H1 (cell line): ENCODE measurements around the gene CCNH.

Experiments
- BCL11A ChIP-seq, 2 experiments: IDR thresholded peaks; one replicate each; pipeline ENCODE4 v1.6.1; 2011; ENCODE audit warnings: low read depth in 2 of 2, low read length in 2 of 2, mild to moderate bottlenecking in 2 of 2
- BRCA1 ChIP-seq: IDR thresholded peaks from 2 replicates; pipeline ENCODE4 v1.6.1; 2012; ENCODE audit warnings: low read depth, low read length, improper control_type of control experiment
- CHD2 ChIP-seq: IDR thresholded peaks from 2 replicates; pipeline ENCODE4 v1.6.1; 2012; ENCODE audit warnings: low read length, improper control_type of control experiment
- EZH2 ChIP-seq: fragments of 200-600 bp; sonication (generic); IDR thresholded peaks from 2 replicates; pipeline ENCODE4 v1.7.1; 2012; ENCODE audit warnings: low read depth, mild to moderate bottlenecking, moderate library complexity, low read length, inconsistent platforms; ENCODE audit not compliant: severe bottlenecking
- HDAC6 ChIP-seq: IDR thresholded peaks from one replicate; pipeline ENCODE4 v1.7.1; 2012; ENCODE audit warnings: low read depth, mild to moderate bottlenecking, inconsistent platforms, low read length, moderate library complexity
- JUN ChIP-seq: IDR thresholded peaks from 2 replicates; pipeline ENCODE4 v1.6.1; 2011; ENCODE audit warnings: low read depth, mild to moderate bottlenecking, improper control_type of control experiment, low read length
- JUND ChIP-seq: IDR thresholded peaks from 2 replicates; pipeline ENCODE4 v1.6.1; 2011; ENCODE audit warnings: mild to moderate bottlenecking, improper control_type of control experiment, low read length
- POLR2AphosphoS5 ChIP-seq: IDR thresholded peaks from 2 replicates; pipeline ENCODE4 v1.6.1; 2011; ENCODE audit warnings: low read depth, low read length
- RFX5 ChIP-seq: IDR thresholded peaks from 2 replicates; pipeline ENCODE4 v1.6.1; 2011; ENCODE audit warnings: low read depth, low read length, improper control_type of control experiment, borderline replicate concordance
- SIN3A ChIP-seq, 2 experiments: IDR thresholded peaks in 1 of 2; conservative IDR thresholded peaks in 1 of 2; 2 replicates each; pipeline ENCODE4 v1.6.1; 2011 to 2012; ENCODE audit warnings: low read length in 2 of 2, improper control_type of control experiment in 1 of 2, low read depth in 1 of 2, mild to moderate bottlenecking in 1 of 2
- TAF1 ChIP-seq: IDR thresholded peaks from 2 replicates; pipeline ENCODE4 v1.6.1; 2011; ENCODE audit warnings: mild to moderate bottlenecking, low read depth, low read length
- TF ChIP-seq, protein P1 (sequence below), 3 experiments: IDR thresholded peaks; 1 replicate in 2 of 3; 2 replicates in 1 of 3; pipeline versions ENCODE4 v1.5.1 to v1.6.1; 2011; ENCODE audit warnings: low read length in 3 of 3, mild to moderate bottlenecking in 3 of 3, inconsistent platforms in 2 of 3, low read depth in 1 of 3, moderate library complexity in 1 of 3; ENCODE audit not compliant: insufficient read depth in 1 of 3; ENCODE audit errors: control extremely low read depth in 1 of 3

DNA sequence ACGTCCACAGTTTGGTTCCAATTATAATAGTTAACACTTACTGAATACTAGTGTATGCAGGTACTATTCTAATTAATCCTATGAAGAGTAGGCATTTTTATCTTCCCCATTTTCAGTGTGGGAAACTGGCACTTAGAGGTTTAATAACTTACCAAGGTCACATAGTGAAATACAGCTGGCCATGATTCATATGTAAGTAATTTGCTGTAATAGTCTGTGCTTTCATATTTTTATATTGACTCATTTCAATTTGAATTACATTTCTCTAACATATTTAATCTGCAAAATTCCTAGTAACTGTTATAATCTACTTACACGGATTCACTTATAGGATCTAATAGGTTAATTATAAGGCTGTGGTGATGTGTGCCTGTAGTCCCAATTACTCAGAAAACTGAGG lies 19.4 kb downstream of the CCNH start:
- no peak for TF ChIP-seq CHD2
- TF ChIP-seq BRCA1: no peak
- no peak for TF ChIP-seq JUND
- no peak for TF ChIP-seq JUN
- TF ChIP-seq, protein P1, sequence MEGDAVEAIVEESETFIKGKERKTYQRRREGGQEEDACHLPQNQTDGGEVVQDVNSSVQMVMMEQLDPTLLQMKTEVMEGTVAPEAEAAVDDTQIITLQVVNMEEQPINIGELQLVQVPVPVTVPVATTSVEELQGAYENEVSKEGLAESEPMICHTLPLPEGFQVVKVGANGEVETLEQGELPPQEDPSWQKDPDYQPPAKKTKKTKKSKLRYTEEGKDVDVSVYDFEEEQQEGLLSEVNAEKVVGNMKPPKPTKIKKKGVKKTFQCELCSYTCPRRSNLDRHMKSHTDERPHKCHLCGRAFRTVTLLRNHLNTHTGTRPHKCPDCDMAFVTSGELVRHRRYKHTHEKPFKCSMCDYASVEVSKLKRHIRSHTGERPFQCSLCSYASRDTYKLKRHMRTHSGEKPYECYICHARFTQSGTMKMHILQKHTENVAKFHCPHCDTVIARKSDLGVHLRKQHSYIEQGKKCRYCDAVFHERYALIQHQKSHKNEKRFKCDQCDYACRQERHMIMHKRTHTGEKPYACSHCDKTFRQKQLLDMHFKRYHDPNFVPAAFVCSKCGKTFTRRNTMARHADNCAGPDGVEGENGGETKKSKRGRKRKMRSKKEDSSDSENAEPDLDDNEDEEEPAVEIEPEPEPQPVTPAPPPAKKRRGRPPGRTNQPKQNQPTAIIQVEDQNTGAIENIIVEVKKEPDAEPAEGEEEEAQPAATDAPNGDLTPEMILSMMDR (IDR thresholded peaks at IDR 0.05; ENCODE audit: control extremely low read depth in 1 of 3, insufficient read depth in 1 of 3, low read depth in 1 of 3, low read length in 3 of 3): no peak
- TF ChIP-seq POLR2AphosphoS5: no peak
- no peak for TF ChIP-seq SIN3A (conservative IDR thresholded peaks at IDR 0.05 in 1 of 2, IDR thresholded peaks at IDR 0.05 in 1 of 2; ENCODE audit: low read depth in 1 of 2, low read length in 2 of 2)
- no peak for TF ChIP-seq RFX5
- TF ChIP-seq TAF1: no peak
- no peak for TF ChIP-seq BCL11A (IDR thresholded peaks at IDR 0.05; ENCODE audit: low read depth in 2 of 2, low read length in 2 of 2)
- no peak for TF ChIP-seq EZH2
- no peak for TF ChIP-seq HDAC6
